A673 (cell line): ENCODE data around the gene SF3B4. TPM values are rescaled to one million over a fixed set of nuclear protein-coding genes. Genes with fewer than 3 reads are reported as not detected.

Experiments used
- BruUV-seq: library from RNA; stranded (reverse); fragments of 400-500 nt; replicated peaks from 2 replicates; lab custom pipeline; 2021; lab: Mats Ljungman, UMichigan
- CTCF ChIA-PET: fragments of 300-600 bp; sonication (Branson Sonifier 250); formaldehyde crosslinking; loops from one replicate; lab custom pipeline; 2022; ENCODE audit warnings: antibody characterized with exemption; lab: Charles Lee
- POLR2A ChIA-PET: fragments of 300-600 bp; sonication (Branson Sonifier 250); formaldehyde crosslinking; loops from one replicate; lab custom pipeline; 2022; ENCODE audit warnings: antibody characterized with exemption; ENCODE audit not compliant: low non-redundant PET; lab: Charles Lee
- DNase-seq: peaks from one replicate; pipeline ENCODE4 v3.0.0-alpha.2; 2015; ENCODE audit warnings: low spot score
- H3K27ac ChIP-seq: fragments of 200-600 bp; sonication (generic); 2 replicates; pipeline ENCODE4 v1.5.1; 2016; ENCODE audit warnings: mixed run types, low read depth, mild to moderate bottlenecking, mixed read lengths, antibody characterized with exemption, low read length; ENCODE audit not compliant: poor library complexity, severe bottlenecking
- H3K27me3 ChIP-seq: fragments of 200-600 bp; sonication (generic); replicated peaks from 2 replicates; pipeline ENCODE4 v1.6.1; 2017; ENCODE audit warnings: mixed run types, low read depth, mild to moderate bottlenecking, mixed read lengths, antibody characterized with exemption, low read length; ENCODE audit not compliant: insufficient read depth, poor library complexity
- H3K36me3 ChIP-seq: fragments of 200-600 bp; sonication (generic); 2 replicates; pipeline ENCODE4 v1.6.1; 2016; ENCODE audit warnings: mixed run types, mild to moderate bottlenecking, mixed read lengths, antibody characterized with exemption, low read length; ENCODE audit not compliant: insufficient read depth, poor library complexity, severe bottlenecking
- H3K4me1 ChIP-seq: fragments of 200-600 bp; sonication (generic); 2 replicates; pipeline ENCODE4 v1.6.1; 2017; ENCODE audit warnings: mixed run types, mild to moderate bottlenecking, mixed read lengths, antibody characterized with exemption, low read length; ENCODE audit not compliant: insufficient read depth, poor library complexity, severe bottlenecking
- H3K4me3 ChIP-seq: fragments of 200-600 bp; sonication (generic); 2 replicates; pipeline ENCODE4 v1.5.1; 2016; ENCODE audit warnings: low read depth, mixed run types, mild to moderate bottlenecking, mixed read lengths, low read length; ENCODE audit not compliant: poor library complexity, severe bottlenecking
- H3K9me3 ChIP-seq: fragments of 200-600 bp; sonication (generic); 2 replicates; pipeline ENCODE4 v1.6.1; 2016; ENCODE audit warnings: mixed run types, low read depth, mild to moderate bottlenecking, mixed read lengths, antibody characterized with exemption, low read length; ENCODE audit not compliant: poor library complexity, severe bottlenecking
- CTCF ChIP-seq: fragments of 300-800, 200-600 bp; sonication (generic); conservative IDR thresholded peaks from 2 replicates; pipeline ENCODE4 v1.5.1; 2017; ENCODE audit warnings: low read depth, mild to moderate bottlenecking, antibody characterized with exemption, low read length, moderate library complexity, mixed read lengths
- EZH2 ChIP-seq: fragments of 200-600 bp; sonication (generic); IDR thresholded peaks from 2 replicates; pipeline ENCODE4 v1.6.1; 2017; ENCODE audit warnings: borderline replicate concordance, low read depth, mild to moderate bottlenecking, mixed read lengths, antibody characterized with exemption, low read length; ENCODE audit not compliant: poor library complexity, severe bottlenecking
- intact Hi-C: fragments of 100-400 bp; cut with micrococcal nuclease; formaldehyde crosslinking; loops from one replicate; pipeline ENCODE4 v1.10.0; 2022; ENCODE audit not compliant: unreplicated experiment
- total RNA-seq: library from RNA; stranded (reverse); gene quantifications from 2 replicates; pipeline ENCODE4 v1.2.3, GENCODE V29; 2021

SF3B4 gene
- total RNA-seq, 1 experiment from 2014 or later, result 137 TPM

- peaks cover 19% of the 10 kb centered on the region for H3K4me1 ChIP-seq
- intact Hi-C loops, result no loop called here
- no peak for DNase-seq
- H3K36me3 ChIP-seq, result peaks cover 7% of the 10 kb centered on the region
- BruUV-seq, result no TSS peak
- peak overlapping the region; percentile 47 for H3K27ac ChIP-seq
- no peaks in the 10 kb centered on the region for H3K27me3 ChIP-seq
- H3K4me3 ChIP-seq, result peak overlapping the region; percentile 72
- TF ChIP-seq EZH2 (no peak), CTCF (no peak)
- POLR2A ChIA-PET, result no interaction called here
- H3K9me3 ChIP-seq, result no peaks in the 10 kb centered on the region
- CTCF ChIA-PET, result no interaction called here
Observed at GRCh38 chr1:149916898-149917252, 10.7 kb downstream of the SF3B4 start.

- H3K4me1 ChIP-seq, result peaks cover 19% of the 10 kb centered on the region
- CTCF ChIA-PET, result no interaction called here
- no peaks in the 10 kb centered on the region for H3K27me3 ChIP-seq
- BruUV-seq, result no TSS peak
- peak overlapping the region; percentile 46 for H3K27ac ChIP-seq
- DNase-seq, result no peak
- POLR2A ChIA-PET, result no interaction called here
- intact Hi-C loops, result no loop called here
- H3K9me3 ChIP-seq, result no peaks in the 10 kb centered on the region
- no peak for TF ChIP-seq EZH2
- TF ChIP-seq CTCF, result no peak
- peak overlapping the region; percentile 72 for H3K4me3 ChIP-seq
- peaks cover 12% of the 10 kb centered on the region for H3K36me3 ChIP-seq
Observed at GRCh38 chr1:149916193-149916897, 11.3 kb downstream of the SF3B4 start.

- POLR2A ChIA-PET, result no interaction called here
- H3K4me3 ChIP-seq, result peak overlapping the region; percentile 72
- CTCF ChIA-PET, result no interaction called here
- no peak for DNase-seq
- peaks cover 12% of the 10 kb centered on the region for H3K36me3 ChIP-seq
- H3K4me1 ChIP-seq, result peaks cover 19% of the 10 kb centered on the region
- intact Hi-C loops, result no loop called here
- no TSS peak for BruUV-seq
- no peaks in the 10 kb centered on the region for H3K9me3 ChIP-seq
- H3K27ac ChIP-seq, result peak overlapping the region; percentile 46
- TF ChIP-seq EZH2 (no peak), CTCF (no peak)
- no peaks in the 10 kb centered on the region for H3K27me3 ChIP-seq
Observed at GRCh38 chr1:149915429-149916192, 12.0 kb downstream of the SF3B4 start.
